GM12878 (cell line): ENCODE data around the gene SLC36A2. TPM values are rescaled to one million over a fixed set of nuclear protein-coding genes. Genes with fewer than 3 reads are reported as not detected.

ENCODE experiments used
- ATAC-seq: fragments of 200-7000 bp; cut with Tn5 transposase; 3 replicates; pipeline ENCODE4 v1.9.1; 2020; ENCODE audit warnings: mild to moderate bottlenecking, moderate library complexity
- BruUV-seq: library from RNA; stranded (reverse); fragments of 400-500 nt; replicated peaks from 2 replicates; lab custom pipeline; 2021; lab: Mats Ljungman, UMichigan
- CTCF ChIA-PET: fragments of 300-600 bp; sonication (Branson Sonifier 250); formaldehyde crosslinking; extraction: SDS; loops from one replicate; lab custom pipeline; 2021; ENCODE audit warnings: inconsistent platforms; lab: Yijun Ruan, JAX
- POLR2A ChIA-PET: fragments of 350-600 bp; formaldehyde crosslinking; extraction: SDS; loops from one replicate; lab custom pipeline; 2021; ENCODE audit warnings: inconsistent platforms; lab: Charles Lee
- RAD21 ChIA-PET: fragments of 300-600 bp; sonication (Branson Sonifier 250); formaldehyde crosslinking; loops from one replicate; lab custom pipeline; 2023; ENCODE audit warnings: antibody characterized with exemption; ENCODE audit not compliant: unreplicated experiment; lab: Charles Lee
- SMC1A ChIA-PET: fragments of 300-600 bp; sonication (Branson Sonifier 250); formaldehyde crosslinking; loops from one replicate; lab custom pipeline; 2023; ENCODE audit not compliant: unreplicated experiment, uncharacterized antibody; lab: Charles Lee
- DNase-seq: peaks from one replicate; pipeline ENCODE4 v3.0.0-alpha.2; 2011; ENCODE audit warnings: low read depth, low spot score
- FAIRE-seq: peaks from 3 replicates; lab custom pipeline; 2011; peaks lifted over from hg19 to GRCh38; lab: Jason Lieb, UNC
- H2AFZ ChIP-seq: 2 replicates; pipeline ENCODE4 v1.6.0; 2011; ENCODE audit warnings: low read depth, low read length, control low read depth; ENCODE audit not compliant: control insufficient read depth
- H3K27ac ChIP-seq: 2 replicates; pipeline ENCODE4 v1.5.1; 2011; ENCODE audit warnings: control low read depth; ENCODE audit not compliant: control insufficient read depth, insufficient read depth
- H3K27me3 ChIP-seq, 2 experiments: replicated peaks in 1 of 2; 2 replicates each; pipeline versions ENCODE4 v1.6.0 to v1.6.1; 2011; ENCODE audit warnings: low read length in 1 of 2; ENCODE audit not compliant: control insufficient read depth in 2 of 2, insufficient read depth in 2 of 2
- H3K36me3 ChIP-seq, 2 experiments: 2 replicates each; pipeline ENCODE4 v1.5.1; 2011; ENCODE audit warnings: low read length in 1 of 2; ENCODE audit not compliant: control insufficient read depth in 2 of 2, insufficient read depth in 2 of 2
- H3K4me1 ChIP-seq: 2 replicates; pipeline ENCODE4 v1.6.1; 2011; ENCODE audit warnings: mild to moderate bottlenecking, low read length, moderate library complexity, mixed read lengths; ENCODE audit not compliant: control insufficient read depth, insufficient read depth
- H3K4me2 ChIP-seq: 2 replicates; pipeline ENCODE4 v1.6.0; 2011; ENCODE audit warnings: control low read depth; ENCODE audit not compliant: control insufficient read depth, insufficient read depth
- H3K4me3 ChIP-seq: fragments of 200-600 bp; sonication (generic); 2 replicates; pipeline ENCODE4 v1.5.1; 2016
- H3K79me2 ChIP-seq: 2 replicates; pipeline ENCODE4 v1.6.0; 2011; ENCODE audit warnings: low read length; ENCODE audit not compliant: control insufficient read depth, insufficient read depth
- H3K9ac ChIP-seq: 2 replicates; pipeline ENCODE4 v1.8.0; 2011; ENCODE audit warnings: low read length, control low read depth, mixed read lengths; ENCODE audit not compliant: control insufficient read depth, insufficient read depth
- H3K9me3 ChIP-seq: replicated peaks from 3 replicates; pipeline ENCODE4 v1.5.1; 2011; ENCODE audit warnings: mild to moderate bottlenecking, low read length; ENCODE audit not compliant: control insufficient read depth, insufficient read depth
- H4K20me1 ChIP-seq: 2 replicates; pipeline ENCODE4 v1.6.0; 2011; ENCODE audit not compliant: control insufficient read depth, insufficient read depth
- BMI1 ChIP-seq: fragments of 450-650 bp; IDR thresholded peaks from 2 replicates; pipeline ENCODE4 v1.6.1; 2016; ENCODE audit warnings: mild to moderate bottlenecking, moderate library complexity, borderline replicate concordance
- EED ChIP-seq: sonication (generic); IDR thresholded peaks from 2 replicates; pipeline ENCODE4 v1.6.1; 2016; ENCODE audit warnings: antibody characterized with exemption, low read depth
- MAX ChIP-seq: IDR thresholded peaks from 2 replicates; pipeline ENCODE4 v1.6.1; 2012; ENCODE audit warnings: low read depth, low read length, improper control_type of control experiment
- POLR2AphosphoS5 ChIP-seq: IDR thresholded peaks from 2 replicates; pipeline ENCODE4 v1.6.1; 2011; ENCODE audit warnings: mild to moderate bottlenecking, low read length, inconsistent platforms
- RFX5 ChIP-seq: IDR thresholded peaks from 2 replicates; pipeline ENCODE4 v1.6.1; 2011; ENCODE audit warnings: low read depth, low read length, improper control_type of control experiment
- SMAD1 ChIP-seq: fragments of 450-650 bp; IDR thresholded peaks from 2 replicates; pipeline ENCODE4 v1.6.1; 2018; ENCODE audit warnings: mild to moderate bottlenecking, low read depth; ENCODE audit not compliant: partially characterized antibody
- SMAD5 ChIP-seq: IDR thresholded peaks from 2 replicates; pipeline ENCODE4 v1.6.1; 2016; ENCODE audit warnings: antibody characterized with exemption, low read depth
- SP1 ChIP-seq: IDR thresholded peaks from one replicate; pipeline ENCODE4 v1.6.1; 2011; ENCODE audit warnings: low read depth, low read length
- USF2 ChIP-seq: IDR thresholded peaks from 2 replicates; pipeline ENCODE4 v1.6.1; 2011; ENCODE audit warnings: low read depth, low read length, improper control_type of control experiment, borderline replicate concordance
- WGBS: methylation state at CpG from one replicate; pipeline ENCODE4 v1.1.6; 2016; ENCODE audit warnings: low lambda C conversion rate; ENCODE audit not compliant: insufficient replicate concordance, insufficient coverage; ENCODE audit errors: missing lambda C conversion rate; 5-methylcytosine and 5-hydroxymethylcytosine counted together
- in situ Hi-C: fragments of 300-500 bp; cut with MboI; formaldehyde crosslinking; loops from 9 replicates; pipeline ENCODE4 v1.14.3; 2018; ENCODE audit warnings: mixed read lengths
- intact Hi-C: fragments of 100-400 bp; cut with micrococcal nuclease; formaldehyde crosslinking; loops from one replicate; pipeline ENCODE4 v1.14.2; 2022; ENCODE audit not compliant: unreplicated experiment
- polyA plus RNA-seq, 11 experiments: library from polyadenylated mRNA; depleted of rRNA in 4 of 11; unstranded in 6 of 11; stranded (reverse) in 5 of 11; fragments of >200 nt; fragmentation: Nextera tagmentation in 4 of 11; fragmentation: Illumina TruSeq in 1 of 11; extraction: Ambion mirVana in 4 of 11; extraction: Trizol in 1 of 11; gene quantifications; 1 replicate in 1 of 11; 2 replicates in 10 of 11; pipeline versions ENCODE4 v1.2.1 to v1.2.3, GENCODE V29; 2011 to 2016; ENCODE audit warnings: inconsistent platforms in 2 of 11, missing spikeins in 2 of 11, low read depth in 1 of 11
- total RNA-seq, 4 experiments: library from RNA; depleted of rRNA in 3 of 4; stranded (reverse); fragments of >200 nt in 3 of 4; fragmentation: Illumina TruSeq in 1 of 4; extraction: Trizol in 1 of 4; gene quantifications; 2 replicates each; pipeline versions ENCODE4 v1.2.1 to v1.2.3, GENCODE V29; 2013 to 2021
- TF ChIP-seq, protein P1 (sequence below): fragments of 450-650 bp; IDR thresholded peaks from 2 replicates; pipeline ENCODE4 v1.6.1; 2017; ENCODE audit warnings: mild to moderate bottlenecking

SLC36A2 gene
- total and polyA plus RNA-seq, 10 of the 15 experiments (the other 5 are each of a cell fraction or from before 2014, with no cell fraction given): not detected

DNA sequence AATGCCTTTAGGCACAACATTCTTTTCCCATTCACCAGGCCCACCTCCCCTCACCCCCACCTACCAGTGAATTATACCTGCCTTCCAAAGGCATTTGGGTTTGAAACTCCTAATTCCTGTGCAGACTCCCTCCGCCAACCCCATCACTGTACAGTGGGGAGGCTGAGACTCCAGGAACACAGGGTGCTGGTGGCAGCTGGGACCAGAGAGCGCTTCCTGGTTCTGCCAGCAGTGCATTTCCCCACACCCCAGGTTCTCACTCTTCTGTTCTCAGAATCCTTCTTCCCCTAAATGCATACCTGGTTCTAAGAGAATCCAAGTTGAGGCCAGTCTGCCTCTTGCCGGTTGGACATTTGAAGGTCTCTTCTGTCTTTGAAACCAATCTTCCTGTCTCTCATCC lies 21.1 kb downstream of the SLC36A2 start:
- Histone ChIP-seq H3K9ac (no peak overlapping the region), H2AFZ (no peak overlapping the region), H3K4me2 (no peak overlapping the region), H4K20me1 (no peaks in the 10 kb centered on the region), H3K79me2 (no peaks in the 10 kb centered on the region), H3K36me3 (no peaks in the 10 kb centered on the region), H3K4me1 (no peaks in the 10 kb centered on the region), H3K27ac (no peak overlapping the region), H3K9me3 (no peaks in the 10 kb centered on the region), H3K27me3 (no peaks in the 10 kb centered on the region; a peak in 1 of 4 replicates), H3K4me3 (no peak overlapping the region)
- RAD21 ChIA-PET: interaction anchor here (0.6 kb wide), 1 partner anchor 25 kb away, joined by 3 read pairs; no protein-coding TSS in a partner anchor
- POLR2A ChIA-PET: no interaction called here
- DNase-seq (no peak), ATAC-seq (no peak), FAIRE-seq (no peak)
- SMC1A ChIA-PET: interaction anchor here (0.9 kb wide), 1 partner anchor 161 kb away, joined by 4 read pairs; no protein-coding TSS in a partner anchor
- in situ Hi-C loops (no loop called here), intact Hi-C loops (no loop called here)
- CTCF ChIA-PET: no interaction called here
- 96% methylated on average over 3 of the region's 3 CpGs for WGBS
- BruUV-seq: no TSS peak
- TF ChIP-seq RFX5 (no peak), BMI1 (no peak), SMAD1 (no peak)

- Histone ChIP-seq H2AFZ (no peak overlapping the region), H3K9ac (no peak overlapping the region), H3K27ac (no peak overlapping the region), H4K20me1 (no peaks in the 10 kb centered on the region), H3K27me3 (no peaks in the 10 kb centered on the region), H3K4me2 (no peak overlapping the region), H3K4me3 (no peak overlapping the region), H3K79me2 (no peaks in the 10 kb centered on the region), H3K36me3 (no peaks in the 10 kb centered on the region), H3K9me3 (no peaks in the 10 kb centered on the region), H3K4me1 (no peaks in the 10 kb centered on the region)
- CTCF ChIA-PET: interaction anchor here (2.9 kb wide), 1 partner anchor 331 kb away, joined by 9 read pairs; no protein-coding TSS in a partner anchor
- 38% methylated on average over 4 of the region's 4 CpGs for WGBS
- in situ Hi-C loops: no loop called here
- ATAC-seq (no peak), DNase-seq (no peak), FAIRE-seq (no peak)
- intact Hi-C loops: no loop called here
- SMC1A ChIA-PET: interaction anchor here (0.6 to 1.9 kb wide), 3 partner anchors 271 to 1194 kb away, joined by 3 to 4 read pairs (median 3); no protein-coding TSS in a partner anchor
- RAD21 ChIA-PET: interaction anchor here (1.6 to 2.2 kb wide), 2 partner anchors 127 to 203 kb away, joined by 4 to 6 read pairs; partner anchors contain the start of gene SLC36A1
- POLR2A ChIA-PET: no interaction called here
- BruUV-seq: no TSS peak
- TF ChIP-seq USF2: no peak
- no peak for TF ChIP-seq MAX
- TF ChIP-seq SMAD5: no peak
- no peak for TF ChIP-seq POLR2AphosphoS5
- no peak for TF ChIP-seq EED
- no peak for TF ChIP-seq SP1
- TF ChIP-seq, protein P1, sequence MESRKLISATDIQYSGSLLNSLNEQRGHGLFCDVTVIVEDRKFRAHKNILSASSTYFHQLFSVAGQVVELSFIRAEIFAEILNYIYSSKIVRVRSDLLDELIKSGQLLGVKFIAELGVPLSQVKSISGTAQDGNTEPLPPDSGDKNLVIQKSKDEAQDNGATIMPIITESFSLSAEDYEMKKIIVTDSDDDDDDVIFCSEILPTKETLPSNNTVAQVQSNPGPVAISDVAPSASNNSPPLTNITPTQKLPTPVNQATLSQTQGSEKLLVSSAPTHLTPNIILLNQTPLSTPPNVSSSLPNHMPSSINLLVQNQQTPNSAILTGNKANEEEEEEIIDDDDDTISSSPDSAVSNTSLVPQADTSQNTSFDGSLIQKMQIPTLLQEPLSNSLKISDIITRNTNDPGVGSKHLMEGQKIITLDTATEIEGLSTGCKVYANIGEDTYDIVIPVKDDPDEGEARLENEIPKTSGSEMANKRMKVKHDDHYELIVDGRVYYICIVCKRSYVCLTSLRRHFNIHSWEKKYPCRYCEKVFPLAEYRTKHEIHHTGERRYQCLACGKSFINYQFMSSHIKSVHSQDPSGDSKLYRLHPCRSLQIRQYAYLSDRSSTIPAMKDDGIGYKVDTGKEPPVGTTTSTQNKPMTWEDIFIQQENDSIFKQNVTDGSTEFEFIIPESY: no peak
Observed at GRCh38 chr5:151320481-151320880, 26.9 kb downstream of the SLC36A2 start.
